ENCODE results near the gene CITED4. TPM values are rescaled to one million over a fixed set of nuclear protein-coding genes. Genes with fewer than 3 reads are reported as not detected.

The CITED4 gene
- polyA plus RNA-seq, 1 of the 3 experiments (the other 2 are of a cell fraction) = 10.1 TPM

DNA sequence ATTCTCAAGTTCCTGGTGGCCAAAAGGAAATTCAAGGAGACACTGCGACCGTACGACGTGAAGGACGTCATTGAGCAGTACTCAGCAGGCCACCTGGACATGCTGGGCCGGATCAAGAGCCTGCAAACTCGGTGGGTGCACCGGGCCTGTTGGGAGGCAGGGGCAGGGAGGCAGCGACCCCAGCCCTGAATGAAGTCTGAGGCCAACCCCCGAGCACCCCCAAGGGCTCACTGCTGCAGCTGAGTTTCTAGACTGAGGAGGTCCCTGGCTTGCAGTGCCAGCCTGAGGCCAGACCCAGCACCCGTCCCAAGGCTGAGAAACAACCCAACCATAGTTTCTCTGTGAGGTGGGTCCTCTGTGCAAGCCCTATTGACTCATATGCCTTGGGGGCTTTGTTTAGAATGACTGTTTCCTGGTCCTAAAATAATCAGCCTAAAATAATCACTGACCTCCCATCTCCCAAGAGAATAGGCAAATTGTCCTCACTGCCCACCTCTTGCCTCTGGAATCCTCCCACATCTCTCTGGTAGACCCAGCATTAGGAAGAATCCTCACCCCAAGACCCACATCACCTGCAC is 27.1 kb downstream of the CITED4 start (continued):
- TF ChIP-seq, protein P1, sequence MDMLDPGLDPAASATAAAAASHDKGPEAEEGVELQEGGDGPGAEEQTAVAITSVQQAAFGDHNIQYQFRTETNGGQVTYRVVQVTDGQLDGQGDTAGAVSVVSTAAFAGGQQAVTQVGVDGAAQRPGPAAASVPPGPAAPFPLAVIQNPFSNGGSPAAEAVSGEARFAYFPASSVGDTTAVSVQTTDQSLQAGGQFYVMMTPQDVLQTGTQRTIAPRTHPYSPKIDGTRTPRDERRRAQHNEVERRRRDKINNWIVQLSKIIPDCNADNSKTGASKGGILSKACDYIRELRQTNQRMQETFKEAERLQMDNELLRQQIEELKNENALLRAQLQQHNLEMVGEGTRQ (IDR thresholded peaks at IDR 0.05; ENCODE audit: borderline replicate concordance, low read depth, low read length) = no peak
- TF ChIP-seq, protein P2, sequence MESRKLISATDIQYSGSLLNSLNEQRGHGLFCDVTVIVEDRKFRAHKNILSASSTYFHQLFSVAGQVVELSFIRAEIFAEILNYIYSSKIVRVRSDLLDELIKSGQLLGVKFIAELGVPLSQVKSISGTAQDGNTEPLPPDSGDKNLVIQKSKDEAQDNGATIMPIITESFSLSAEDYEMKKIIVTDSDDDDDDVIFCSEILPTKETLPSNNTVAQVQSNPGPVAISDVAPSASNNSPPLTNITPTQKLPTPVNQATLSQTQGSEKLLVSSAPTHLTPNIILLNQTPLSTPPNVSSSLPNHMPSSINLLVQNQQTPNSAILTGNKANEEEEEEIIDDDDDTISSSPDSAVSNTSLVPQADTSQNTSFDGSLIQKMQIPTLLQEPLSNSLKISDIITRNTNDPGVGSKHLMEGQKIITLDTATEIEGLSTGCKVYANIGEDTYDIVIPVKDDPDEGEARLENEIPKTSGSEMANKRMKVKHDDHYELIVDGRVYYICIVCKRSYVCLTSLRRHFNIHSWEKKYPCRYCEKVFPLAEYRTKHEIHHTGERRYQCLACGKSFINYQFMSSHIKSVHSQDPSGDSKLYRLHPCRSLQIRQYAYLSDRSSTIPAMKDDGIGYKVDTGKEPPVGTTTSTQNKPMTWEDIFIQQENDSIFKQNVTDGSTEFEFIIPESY (IDR thresholded peaks at IDR 0.05; ENCODE audit: borderline replicate concordance, low read depth) = no peak
- TF ChIP-seq NFIC (IDR thresholded peaks at IDR 0.05; ENCODE audit: borderline replicate concordance) = no peak

DNA sequence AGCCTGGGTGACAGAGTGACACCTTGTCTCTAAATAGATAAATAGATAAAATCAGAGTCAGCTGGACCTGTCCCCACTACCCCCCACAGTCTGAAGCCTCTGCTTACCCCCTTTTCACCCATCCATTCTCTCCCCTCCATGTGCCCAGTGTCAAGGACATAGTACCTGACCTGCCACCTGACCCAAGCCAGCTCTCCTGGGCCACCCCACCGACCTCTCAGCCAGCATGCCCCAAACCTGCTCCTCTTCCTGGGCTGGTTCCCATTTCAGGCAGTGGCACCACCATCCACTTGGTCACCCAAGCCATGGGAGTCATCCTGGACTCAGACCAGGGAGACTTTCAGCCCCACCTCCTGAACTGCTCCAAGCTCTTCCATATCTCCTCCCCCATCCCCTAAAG is 28.2 kb downstream of the CITED4 start:
- no peaks in the 10 kb centered on the region for H4K20me1 ChIP-seq (ENCODE audit: insufficient read depth)
- POLR2A ChIA-PET = no interaction called here
- no peaks in the 10 kb centered on the region for H3K9me2 ChIP-seq
- H3K27ac ChIP-seq (ENCODE audit: low read depth in 2 of 2, low read length in 1 of 2) = no peak overlapping the region
- no peaks in the 10 kb centered on the region for H3K27me3 ChIP-seq (ENCODE audit: insufficient read depth)
- no peaks in the 10 kb centered on the region for H3F3A ChIP-seq (replicated peaks; ENCODE audit: insufficient read depth)
- no peak for DNase-seq
- no peak overlapping the region for H2AFZ ChIP-seq (ENCODE audit: low read depth)
- H3K4me3 ChIP-seq (ENCODE audit: low read depth in 2 of 2, low read length in 1 of 2) = no peak overlapping the region
- H3K4me1 ChIP-seq (ENCODE audit: control insufficient read depth in 1 of 2, insufficient read depth in 2 of 2, low read depth in 1 of 2, low read length in 1 of 2) = no peaks in the 10 kb centered on the region
- CTCF ChIA-PET = interaction anchor here (0.8 to 1.1 kb wide), 2 partner anchors 11 to 17 kb away, joined by 3 read pairs; no protein-coding TSS in a partner anchor
- no peaks in the 10 kb centered on the region for H3K36me3 ChIP-seq (replicated peaks in 1 of 2; ENCODE audit: control insufficient read depth in 1 of 2, insufficient read depth in 2 of 2, low read length in 1 of 2)
- no peaks in the 10 kb centered on the region for H3K9me3 ChIP-seq
- WGBS (ENCODE audit: low lambda C conversion rate) = 29% methylated on average over 1 of the region's 1 CpG
- TF ChIP-seq SIN3A (IDR thresholded peaks at IDR 0.05; ENCODE audit: borderline replicate concordance, low read depth, low read length) = no peak
- TF ChIP-seq, protein P3, sequence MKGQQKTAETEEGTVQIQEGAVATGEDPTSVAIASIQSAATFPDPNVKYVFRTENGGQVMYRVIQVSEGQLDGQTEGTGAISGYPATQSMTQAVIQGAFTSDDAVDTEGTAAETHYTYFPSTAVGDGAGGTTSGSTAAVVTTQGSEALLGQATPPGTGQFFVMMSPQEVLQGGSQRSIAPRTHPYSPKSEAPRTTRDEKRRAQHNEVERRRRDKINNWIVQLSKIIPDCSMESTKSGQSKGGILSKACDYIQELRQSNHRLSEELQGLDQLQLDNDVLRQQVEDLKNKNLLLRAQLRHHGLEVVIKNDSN (IDR thresholded peaks at IDR 0.05; ENCODE audit: borderline replicate concordance, low read depth) = no peak
- TF ChIP-seq, protein P1 (IDR thresholded peaks at IDR 0.05; ENCODE audit: borderline replicate concordance, low read depth, low read length) = no peak
- TF ChIP-seq EP300 (IDR thresholded peaks at IDR 0.05; ENCODE audit: borderline replicate concordance in 1 of 2, low read depth in 1 of 2, low read length in 1 of 2) = no peak
- TF ChIP-seq JUND (IDR thresholded peaks at IDR 0.05) = no peak
- no peak for TF ChIP-seq MEF2A (IDR thresholded peaks at IDR 0.05; ENCODE audit: borderline replicate concordance, low read depth)
- no peak for TF ChIP-seq EZH2phosphoT487 (IDR thresholded peaks at IDR 0.05; ENCODE audit: borderline replicate concordance, low read depth)
- TF ChIP-seq ELF1 (IDR thresholded peaks at IDR 0.05) = no peak
- TF ChIP-seq NFIC (IDR thresholded peaks at IDR 0.05; ENCODE audit: borderline replicate concordance) = no peak
- TF ChIP-seq, protein P4, sequence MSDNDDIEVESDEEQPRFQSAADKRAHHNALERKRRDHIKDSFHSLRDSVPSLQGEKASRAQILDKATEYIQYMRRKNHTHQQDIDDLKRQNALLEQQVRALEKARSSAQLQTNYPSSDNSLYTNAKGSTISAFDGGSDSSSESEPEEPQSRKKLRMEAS (IDR thresholded peaks at IDR 0.05; ENCODE audit: low read depth) = no peak
- no peak for TF ChIP-seq MXI1 (IDR thresholded peaks at IDR 0.05; ENCODE audit: low read depth, low read length)
- TF ChIP-seq, protein P5, sequence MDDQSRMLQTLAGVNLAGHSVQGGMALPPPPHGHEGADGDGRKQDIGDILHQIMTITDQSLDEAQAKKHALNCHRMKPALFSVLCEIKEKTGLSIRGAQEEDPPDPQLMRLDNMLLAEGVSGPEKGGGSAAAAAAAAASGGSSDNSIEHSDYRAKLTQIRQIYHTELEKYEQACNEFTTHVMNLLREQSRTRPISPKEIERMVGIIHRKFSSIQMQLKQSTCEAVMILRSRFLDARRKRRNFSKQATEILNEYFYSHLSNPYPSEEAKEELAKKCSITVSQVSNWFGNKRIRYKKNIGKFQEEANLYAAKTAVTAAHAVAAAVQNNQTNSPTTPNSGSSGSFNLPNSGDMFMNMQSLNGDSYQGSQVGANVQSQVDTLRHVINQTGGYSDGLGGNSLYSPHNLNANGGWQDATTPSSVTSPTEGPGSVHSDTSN (IDR thresholded peaks at IDR 0.05) = no peak
- no peak for TF ChIP-seq FOSL2 (IDR thresholded peaks at IDR 0.05; ENCODE audit: borderline replicate concordance, low read depth)
- no peak overlapping the region for H3K9ac ChIP-seq
- H3K4me2 ChIP-seq = no peak overlapping the region
- H3K79me2 ChIP-seq (ENCODE audit: insufficient read depth) = no peaks in the 10 kb centered on the region
